SK-N-SH (cell line): Measurements from ENCODE around the gene ICA1. TPM values are rescaled to one million over a fixed set of nuclear protein-coding genes. Genes with fewer than 3 reads are reported as not detected.

Experiments
- CTCF ChIA-PET: fragments of 300-600, 350-600 bp; formaldehyde crosslinking; extraction: SDS; loops from one replicate; lab custom pipeline; 2021; lab: Yijun Ruan, JAX
- POLR2A ChIA-PET: fragments of 350-600 bp; sonication (Branson Sonifier 250); formaldehyde crosslinking; extraction: SDS; loops from one replicate; lab custom pipeline; 2020; ENCODE audit warnings: antibody characterized with exemption, inconsistent platforms; lab: Yijun Ruan, JAX
- DNase-seq: peaks from one replicate; pipeline ENCODE4 v3.0.0; 2012
- H2AFZ ChIP-seq: fragments of 200-600 bp; sonication (generic); 2 replicates; pipeline ENCODE4 v1.8.1; 2016; ENCODE audit warnings: antibody characterized with exemption, mild to moderate bottlenecking, low read depth
- H3F3A ChIP-seq: fragments of 200-600 bp; sonication (generic); replicated peaks from 2 replicates; pipeline ENCODE3; 2016; ENCODE audit warnings: antibody characterized with exemption, mild to moderate bottlenecking; ENCODE audit not compliant: insufficient read depth
- H3K27ac ChIP-seq, 2 experiments: fragments of 200-500 bp in 1 of 2; fragments of 200-600 bp in 1 of 2; sonication (Bioruptor generic) in 1 of 2; sonication (generic), shearing (Covaris generic) in 1 of 2; 2 replicates each; pipeline versions ENCODE4 v1.5.1 to v1.6.1; 2014 to 2016; ENCODE audit warnings: low read depth in 2 of 2, inconsistent platforms in 1 of 2, low read length in 1 of 2, mild to moderate bottlenecking in 1 of 2, mixed read lengths in 1 of 2
- H3K27me3 ChIP-seq: fragments of 200-600 bp; sonication (generic), shearing (Covaris generic); 2 replicates; pipeline ENCODE4 v1.6.1; 2016; ENCODE audit warnings: mixed run types; ENCODE audit not compliant: insufficient read depth
- H3K36me3 ChIP-seq, 2 experiments: fragments of 200-500 bp in 1 of 2; fragments of 200-600 bp in 1 of 2; sonication (Bioruptor generic) in 1 of 2; sonication (generic) in 1 of 2; replicated peaks in 1 of 2; 2 replicates each; pipeline versions ENCODE3 to v1.5.1; 2014 to 2016; ENCODE audit warnings: low read length in 1 of 2, mild to moderate bottlenecking in 1 of 2; ENCODE audit not compliant: insufficient read depth in 2 of 2, control insufficient read depth in 1 of 2
- H3K4me1 ChIP-seq, 2 experiments: fragments of 200-500 bp in 1 of 2; fragments of 200-600 bp in 1 of 2; sonication (Bioruptor generic) in 1 of 2; sonication (generic), shearing (Covaris generic) in 1 of 2; 2 replicates each; pipeline versions ENCODE4 v1.5.1 to v1.6.1; 2014 to 2016; ENCODE audit warnings: low read depth in 1 of 2, low read length in 1 of 2, mixed run types in 1 of 2; ENCODE audit not compliant: insufficient read depth in 2 of 2, control insufficient read depth in 1 of 2
- H3K4me2 ChIP-seq: fragments of 200-600 bp; sonication (generic), shearing (Covaris generic); 2 replicates; pipeline ENCODE4 v1.6.1; 2017; ENCODE audit warnings: mixed run types
- H3K4me3 ChIP-seq, 2 experiments: fragments of 200-500 bp in 1 of 2; fragments of 200-600 bp in 1 of 2; sonication (Bioruptor generic) in 1 of 2; sonication (generic), shearing (Covaris generic) in 1 of 2; 2 replicates each; pipeline versions ENCODE4 v1.5.1 to v1.8.1; 2014 to 2016; ENCODE audit warnings: low read depth in 2 of 2, inconsistent platforms in 1 of 2, low read length in 1 of 2, mild to moderate bottlenecking in 1 of 2, mixed read lengths in 1 of 2, moderate library complexity in 1 of 2
- H3K79me2 ChIP-seq: fragments of 200-600 bp; sonication (generic); 2 replicates; pipeline ENCODE4 v1.8.1; 2017; ENCODE audit warnings: mild to moderate bottlenecking; ENCODE audit not compliant: insufficient read depth
- H3K9ac ChIP-seq: fragments of 200-600 bp; sonication (generic); 2 replicates; pipeline ENCODE4 v1.6.1; 2017; ENCODE audit warnings: mixed run types
- H3K9me2 ChIP-seq: fragments of 200-600 bp; sonication (generic); 2 replicates; pipeline ENCODE4 v1.6.1; 2017; ENCODE audit warnings: mixed run types
- H3K9me3 ChIP-seq: fragments of 200-600 bp; sonication (generic); 2 replicates; pipeline ENCODE4 v1.6.1; 2017; ENCODE audit warnings: mixed run types, mild to moderate bottlenecking, moderate library complexity
- H4K20me1 ChIP-seq: fragments of 200-600 bp; sonication (generic); 2 replicates; pipeline ENCODE4 v1.6.1; 2017; ENCODE audit warnings: mild to moderate bottlenecking, mixed run types; ENCODE audit not compliant: insufficient read depth
- ELF1 ChIP-seq: IDR thresholded peaks from 2 replicates; pipeline ENCODE4 v1.4.0; 2012
- EZH2phosphoT487 ChIP-seq: fragments of 200-600 bp; sonication (generic); IDR thresholded peaks from 2 replicates; pipeline ENCODE4 v1.6.1; 2017; ENCODE audit warnings: low read depth, mixed run types, mild to moderate bottlenecking, antibody characterized with exemption, moderate library complexity, borderline replicate concordance
- FOXM1 ChIP-seq: IDR thresholded peaks from 2 replicates; pipeline ENCODE4 v1.4.0; 2012; ENCODE audit warnings: low read depth, mild to moderate bottlenecking
- GABPA ChIP-seq: IDR thresholded peaks from 2 replicates; pipeline ENCODE4 v1.4.0; 2012; ENCODE audit warnings: low read depth, mild to moderate bottlenecking
- GATA2 ChIP-seq: sonication (generic); formaldehyde crosslinking; IDR thresholded peaks from 2 replicates; pipeline ENCODE4 v1.5.0; 2020; ENCODE audit warnings: mild to moderate bottlenecking, missing genetic modification reagents
- IRF3 ChIP-seq: fragments of 150-350 bp; IDR thresholded peaks from 2 replicates; pipeline ENCODE4 v1.6.1; 2016; ENCODE audit warnings: mild to moderate bottlenecking, low read depth, low read length
- REST ChIP-seq: IDR thresholded peaks from 2 replicates; pipeline ENCODE4 v1.6.1; 2012; ENCODE audit warnings: mild to moderate bottlenecking, low read depth, low read length, moderate library complexity
- WGBS: methylation state at CpG from one replicate; pipeline ENCODE4 v1.1.6; 2017; ENCODE audit warnings: low lambda C conversion rate; 5-methylcytosine and 5-hydroxymethylcytosine counted together
- polyA plus RNA-seq, 3 experiments: library from polyadenylated mRNA; depleted of rRNA; stranded (reverse); fragments of >200 nt; gene quantifications; 2 replicates each; pipeline ENCODE4 v1.2.3, GENCODE V29; 2012

The ICA1 gene
- polyA plus RNA-seq, 1 of the 3 experiments (the other 2 are of a cell fraction) = 2.4 TPM

GRCh38 chr7:8175929-8176369, 86.0 kb downstream of the ICA1 start:
- H2AFZ ChIP-seq = no peak overlapping the region
- H4K20me1 ChIP-seq = no peaks in the 10 kb centered on the region
- WGBS = 79% methylated on average over 6 of the region's 6 CpGs
- no peaks in the 10 kb centered on the region for H3K79me2 ChIP-seq
- TF ChIP-seq EZH2phosphoT487 (no peak), GABPA (no peak), ELF1 (no peak), REST (no peak), IRF3 (no peak), FOXM1 (no peak)
- no peak overlapping the region for H3K4me2 ChIP-seq
- peaks cover 0 to 15% of the 10 kb centered on the region in 2 experiments for H3K36me3 ChIP-seq
- no peaks in the 10 kb centered on the region for H3K9me2 ChIP-seq
- no peaks in the 10 kb centered on the region for H3F3A ChIP-seq
- no peak for DNase-seq
- H3K9me3 ChIP-seq = no peaks in the 10 kb centered on the region
- peaks cover 0 to 38% of the 10 kb centered on the region in 2 experiments; a peak in 2 of 4 replicates for H3K4me1 ChIP-seq
- H3K9ac ChIP-seq = no peak overlapping the region
- POLR2A ChIA-PET = no interaction called here
- CTCF ChIA-PET = interaction anchor here (0.9 kb wide), 1 partner anchor 14 kb away, joined by 3 read pairs; no protein-coding TSS in a partner anchor
- H3K4me3 ChIP-seq = no peak overlapping the region
- H3K27me3 ChIP-seq = no peaks in the 10 kb centered on the region
- peak overlapping the region in 1 of 2 experiments; percentile 81; a peak in 2 of 4 replicates for H3K27ac ChIP-seq

GRCh38 chr7:8172372-8173354, 89.3 kb downstream of the ICA1 start:
- H3K9me2 ChIP-seq = no peaks in the 10 kb centered on the region
- ChIA-PET POLR2A (no interaction called here), CTCF (interaction anchor here (1.1 to 1.4 kb wide), 2 partner anchors 11 to 24 kb away, joined by 3 read pairs; no protein-coding TSS in a partner anchor)
- H3K9me3 ChIP-seq = no peaks in the 10 kb centered on the region
- no peak overlapping the region for H3K4me3 ChIP-seq
- WGBS = 56% methylated on average over 5 of the region's 5 CpGs
- no peaks in the 10 kb centered on the region for H3K27me3 ChIP-seq
- no peak overlapping the region for H3K4me2 ChIP-seq
- peaks cover 0 to 34% of the 10 kb centered on the region in 2 experiments; a peak in 2 of 4 replicates for H3K4me1 ChIP-seq
- H3K27ac ChIP-seq = peak overlapping the region in 1 of 2 experiments; percentile 1; a peak in 2 of 4 replicates
- H3K36me3 ChIP-seq = peaks cover 0 to 6% of the 10 kb centered on the region in 2 experiments
- H3K79me2 ChIP-seq = no peaks in the 10 kb centered on the region
- no peak overlapping the region for H3K9ac ChIP-seq
- H2AFZ ChIP-seq = no peak overlapping the region
- TF ChIP-seq ELF1 (no peak), GATA2 (CRISPR knock-in tag) (peak; percentile 24; the same call in 1 of the 2 replicates)
- no peaks in the 10 kb centered on the region for H4K20me1 ChIP-seq
- no peak for DNase-seq
- H3F3A ChIP-seq = no peaks in the 10 kb centered on the region
